ENCODE data around the gene GRIK3.

The GRIK3 gene

DNA sequence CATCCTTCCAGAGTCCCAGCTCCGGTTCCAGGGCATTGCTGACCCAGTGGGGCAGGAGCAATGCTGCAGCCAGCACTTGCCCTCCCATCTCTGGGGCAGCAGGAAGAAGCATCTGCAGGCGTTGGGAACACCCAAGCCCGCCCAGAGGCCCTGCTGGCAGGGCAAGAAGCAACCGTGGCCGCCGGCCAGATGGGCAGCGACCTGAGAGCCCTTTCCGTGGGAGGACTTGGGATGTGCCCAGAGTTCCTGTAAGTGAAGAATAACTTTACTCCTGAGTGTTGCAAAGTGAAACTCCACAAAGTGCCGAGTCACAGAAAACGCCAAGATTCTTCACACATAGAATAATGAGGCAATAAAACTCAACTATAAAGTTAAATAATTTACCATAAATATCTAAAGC lies 46.0 kb downstream of the GRIK3 start:
- TF ChIP-seq, protein P1, sequence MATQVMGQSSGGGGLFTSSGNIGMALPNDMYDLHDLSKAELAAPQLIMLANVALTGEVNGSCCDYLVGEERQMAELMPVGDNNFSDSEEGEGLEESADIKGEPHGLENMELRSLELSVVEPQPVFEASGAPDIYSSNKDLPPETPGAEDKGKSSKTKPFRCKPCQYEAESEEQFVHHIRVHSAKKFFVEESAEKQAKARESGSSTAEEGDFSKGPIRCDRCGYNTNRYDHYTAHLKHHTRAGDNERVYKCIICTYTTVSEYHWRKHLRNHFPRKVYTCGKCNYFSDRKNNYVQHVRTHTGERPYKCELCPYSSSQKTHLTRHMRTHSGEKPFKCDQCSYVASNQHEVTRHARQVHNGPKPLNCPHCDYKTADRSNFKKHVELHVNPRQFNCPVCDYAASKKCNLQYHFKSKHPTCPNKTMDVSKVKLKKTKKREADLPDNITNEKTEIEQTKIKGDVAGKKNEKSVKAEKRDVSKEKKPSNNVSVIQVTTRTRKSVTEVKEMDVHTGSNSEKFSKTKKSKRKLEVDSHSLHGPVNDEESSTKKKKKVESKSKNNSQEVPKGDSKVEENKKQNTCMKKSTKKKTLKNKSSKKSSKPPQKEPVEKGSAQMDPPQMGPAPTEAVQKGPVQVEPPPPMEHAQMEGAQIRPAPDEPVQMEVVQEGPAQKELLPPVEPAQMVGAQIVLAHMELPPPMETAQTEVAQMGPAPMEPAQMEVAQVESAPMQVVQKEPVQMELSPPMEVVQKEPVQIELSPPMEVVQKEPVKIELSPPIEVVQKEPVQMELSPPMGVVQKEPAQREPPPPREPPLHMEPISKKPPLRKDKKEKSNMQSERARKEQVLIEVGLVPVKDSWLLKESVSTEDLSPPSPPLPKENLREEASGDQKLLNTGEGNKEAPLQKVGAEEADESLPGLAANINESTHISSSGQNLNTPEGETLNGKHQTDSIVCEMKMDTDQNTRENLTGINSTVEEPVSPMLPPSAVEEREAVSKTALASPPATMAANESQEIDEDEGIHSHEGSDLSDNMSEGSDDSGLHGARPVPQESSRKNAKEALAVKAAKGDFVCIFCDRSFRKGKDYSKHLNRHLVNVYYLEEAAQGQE (IDR thresholded peaks at IDR 0.05; ENCODE audit: insufficient replicate concordance, low read depth), result no peak
- TF ChIP-seq GABPA (IDR thresholded peaks at IDR 0.05; ENCODE audit: low read depth) (no peak), POLR2AphosphoS5 (IDR thresholded peaks at IDR 0.05; ENCODE audit: low read depth) (no peak), SPI1 (IDR thresholded peaks at IDR 0.05; ENCODE audit: borderline replicate concordance, low read depth) (no peak)
- TF ChIP-seq, protein P2, sequence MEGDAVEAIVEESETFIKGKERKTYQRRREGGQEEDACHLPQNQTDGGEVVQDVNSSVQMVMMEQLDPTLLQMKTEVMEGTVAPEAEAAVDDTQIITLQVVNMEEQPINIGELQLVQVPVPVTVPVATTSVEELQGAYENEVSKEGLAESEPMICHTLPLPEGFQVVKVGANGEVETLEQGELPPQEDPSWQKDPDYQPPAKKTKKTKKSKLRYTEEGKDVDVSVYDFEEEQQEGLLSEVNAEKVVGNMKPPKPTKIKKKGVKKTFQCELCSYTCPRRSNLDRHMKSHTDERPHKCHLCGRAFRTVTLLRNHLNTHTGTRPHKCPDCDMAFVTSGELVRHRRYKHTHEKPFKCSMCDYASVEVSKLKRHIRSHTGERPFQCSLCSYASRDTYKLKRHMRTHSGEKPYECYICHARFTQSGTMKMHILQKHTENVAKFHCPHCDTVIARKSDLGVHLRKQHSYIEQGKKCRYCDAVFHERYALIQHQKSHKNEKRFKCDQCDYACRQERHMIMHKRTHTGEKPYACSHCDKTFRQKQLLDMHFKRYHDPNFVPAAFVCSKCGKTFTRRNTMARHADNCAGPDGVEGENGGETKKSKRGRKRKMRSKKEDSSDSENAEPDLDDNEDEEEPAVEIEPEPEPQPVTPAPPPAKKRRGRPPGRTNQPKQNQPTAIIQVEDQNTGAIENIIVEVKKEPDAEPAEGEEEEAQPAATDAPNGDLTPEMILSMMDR (IDR thresholded peaks at IDR 0.05; ENCODE audit: insufficient read depth, low read length), result no peak
- Histone ChIP-seq H3K27me3 (ENCODE audit: insufficient read depth, poor library complexity, severe bottlenecking) (no peaks in the 10 kb centered on the region), H3K4me3 (replicated peaks; ENCODE audit: insufficient read depth, low read length) (no peak overlapping the region), H3K27ac (replicated peaks) (no peak overlapping the region)
- DNase-seq (ENCODE audit: low read depth in 1 of 2, low spot score in 1 of 2), result no peak

DNA sequence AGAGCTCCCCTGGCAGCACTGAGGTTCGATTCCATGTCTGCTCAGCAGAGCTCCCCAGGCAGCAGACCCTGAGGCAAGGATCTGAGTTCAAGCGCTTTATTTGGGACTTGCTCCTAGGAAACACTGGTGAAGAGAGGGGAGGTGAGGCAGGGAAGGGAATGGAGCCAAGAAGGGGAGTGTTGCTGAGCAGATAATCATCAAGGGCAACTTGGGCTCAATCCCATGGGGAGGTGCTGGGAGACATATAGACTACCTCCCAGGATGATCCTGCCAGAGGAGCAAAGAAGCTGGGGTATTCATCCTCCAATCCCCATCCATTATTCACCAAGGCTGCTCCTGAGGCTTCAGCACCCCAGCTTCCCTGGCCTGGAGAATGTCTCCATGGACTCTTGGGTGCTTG lies 47.0 kb downstream of the GRIK3 start:
- Histone ChIP-seq H3K4me3 (replicated peaks; ENCODE audit: insufficient read depth, low read length) (no peak overlapping the region), H3K27ac (replicated peaks) (no peak overlapping the region), H3K27me3 (ENCODE audit: insufficient read depth, poor library complexity, severe bottlenecking) (peaks cover 2% of the 10 kb centered on the region)
- no peak for TF ChIP-seq POLR2AphosphoS5 (IDR thresholded peaks at IDR 0.05; ENCODE audit: low read depth)
- no peak for TF ChIP-seq SPI1 (IDR thresholded peaks at IDR 0.05; ENCODE audit: borderline replicate concordance, low read depth)
- TF ChIP-seq, protein P2 (IDR thresholded peaks at IDR 0.05; ENCODE audit: insufficient read depth, low read length), result no peak
- no peak for TF ChIP-seq GABPA (IDR thresholded peaks at IDR 0.05; ENCODE audit: low read depth)
- TF ChIP-seq, protein P1 (IDR thresholded peaks at IDR 0.05; ENCODE audit: insufficient replicate concordance, low read depth), result no peak
- no peak for DNase-seq (ENCODE audit: low read depth in 1 of 2, low spot score in 1 of 2)

DNA sequence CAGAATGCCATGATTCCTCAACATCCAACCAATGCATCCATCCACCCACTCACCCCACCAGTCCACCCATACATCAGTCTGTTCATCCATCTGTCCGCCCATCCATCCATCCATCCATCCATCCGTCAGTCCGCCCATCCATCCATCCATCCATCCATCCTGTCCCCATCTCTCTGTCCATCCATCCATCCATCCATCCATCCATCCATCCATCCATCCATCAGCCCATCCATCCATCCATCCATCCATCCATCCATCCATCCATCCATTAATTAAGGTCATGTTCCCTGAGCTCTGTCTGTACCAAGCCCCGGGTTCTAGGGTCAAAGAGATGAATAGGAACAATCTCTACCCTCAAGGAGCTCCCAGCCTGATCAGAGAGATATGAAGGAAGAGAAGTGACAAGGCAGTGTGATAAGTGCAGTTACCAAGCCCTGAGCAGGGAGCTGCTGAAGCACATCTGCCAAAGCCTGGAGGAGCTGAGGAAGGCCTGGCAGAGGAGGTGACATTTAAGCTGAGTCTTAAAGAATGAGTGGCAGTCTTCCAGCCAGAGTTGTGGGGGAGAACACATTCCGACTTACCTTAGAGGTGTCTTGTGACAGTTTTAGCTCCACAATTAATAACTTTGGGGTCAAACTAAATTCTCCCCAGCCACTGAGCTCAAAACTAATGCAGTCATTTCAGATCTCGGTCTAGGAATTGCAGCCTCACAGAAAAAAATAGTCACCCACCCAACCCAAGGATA lies 47.9 kb downstream of the GRIK3 start:
- no peak overlapping the region for H3K4me3 ChIP-seq (replicated peaks; ENCODE audit: insufficient read depth, low read length)
- TF ChIP-seq SPI1 (IDR thresholded peaks at IDR 0.05; ENCODE audit: borderline replicate concordance, low read depth), result no peak
- TF ChIP-seq, protein P2 (IDR thresholded peaks at IDR 0.05; ENCODE audit: insufficient read depth, low read length), result no peak
- TF ChIP-seq, protein P1 (IDR thresholded peaks at IDR 0.05; ENCODE audit: insufficient replicate concordance, low read depth), result no peak
- TF ChIP-seq POLR2AphosphoS5 (IDR thresholded peaks at IDR 0.05; ENCODE audit: low read depth), result no peak
- no peak for TF ChIP-seq GABPA (IDR thresholded peaks at IDR 0.05; ENCODE audit: low read depth)
- H3K27me3 ChIP-seq (ENCODE audit: insufficient read depth, poor library complexity, severe bottlenecking), result peaks cover 3% of the 10 kb centered on the region
- H3K27ac ChIP-seq (replicated peaks), result no peak overlapping the region
- no peak for DNase-seq (ENCODE audit: low read depth in 1 of 2, low spot score in 1 of 2)
